IMR-90 (cell line): ENCODE data around the gene PKNOX1.
"Not testable (repeated sequence)": the region's sequence is repeated elsewhere in the genome, so short reads cannot be mapped to it uniquely, and the experiment has no call there.

ENCODE experiments used
- BHLHE40 ChIP-seq: fragments of 150-350 bp; IDR thresholded peaks from 2 replicates; pipeline ENCODE4 v1.6.1; 2016; ENCODE audit warnings: mild to moderate bottlenecking, low read depth, low read length
- CEBPB ChIP-seq: IDR thresholded peaks from 2 replicates; pipeline ENCODE4 v1.6.1; 2012; ENCODE audit warnings: low read depth, low read length, improper control_type of control experiment
- CHD1 ChIP-seq: IDR thresholded peaks from 2 replicates; pipeline ENCODE4 v1.6.1; 2012; ENCODE audit warnings: low read depth, low read length, improper control_type of control experiment
- CTCF ChIP-seq: conservative IDR thresholded peaks from 2 replicates; pipeline ENCODE4 v1.5.1; 2012; ENCODE audit warnings: mild to moderate bottlenecking, low read depth, low read length, improper control_type of control experiment
- FOS ChIP-seq: fragments of 150-350 bp; IDR thresholded peaks from 2 replicates; pipeline ENCODE4 v1.6.1; 2016; ENCODE audit warnings: low read depth, low read length
- MAFK ChIP-seq: IDR thresholded peaks from 2 replicates; pipeline ENCODE4 v1.6.1; 2012; ENCODE audit warnings: low read depth, low read length, improper control_type of control experiment
- MAZ ChIP-seq: IDR thresholded peaks from 2 replicates; pipeline ENCODE4 v1.6.1; 2012; ENCODE audit warnings: low read depth, mild to moderate bottlenecking, low read length, improper control_type of control experiment, moderate library complexity, borderline replicate concordance
- POLR2A ChIP-seq: IDR thresholded peaks from 2 replicates; pipeline ENCODE4 v1.6.1; 2012; ENCODE audit warnings: mild to moderate bottlenecking, low read depth, low read length
- RAD21 ChIP-seq: IDR thresholded peaks from 2 replicates; pipeline ENCODE4 v1.6.1; 2012; ENCODE audit warnings: low read length, improper control_type of control experiment
- SMC3 ChIP-seq: fragments of 150-350 bp; IDR thresholded peaks from 2 replicates; pipeline ENCODE4 v1.6.1; 2016; ENCODE audit warnings: low read depth, mild to moderate bottlenecking, antibody characterized with exemption, low read length, moderate library complexity
- TF ChIP-seq, protein P1 (sequence below): fragments of 150-350 bp; IDR thresholded peaks from 2 replicates; pipeline ENCODE4 v1.6.1; 2016; ENCODE audit warnings: low read depth, mild to moderate bottlenecking, low read length, moderate library complexity, borderline replicate concordance
- TF ChIP-seq, protein P2 (sequence below): fragments of 150-350 bp; IDR thresholded peaks from 2 replicates; pipeline ENCODE4 v1.6.1; 2017; ENCODE audit warnings: mild to moderate bottlenecking, antibody characterized with exemption, low read length, low read depth

- TF ChIP-seq SMC3, RAD21, CTCF, CHD1, POLR2A, FOS, MAFK, BHLHE40, CEBPB, MAZ: not testable (repeated sequence)
- TF ChIP-seq, protein P1, sequence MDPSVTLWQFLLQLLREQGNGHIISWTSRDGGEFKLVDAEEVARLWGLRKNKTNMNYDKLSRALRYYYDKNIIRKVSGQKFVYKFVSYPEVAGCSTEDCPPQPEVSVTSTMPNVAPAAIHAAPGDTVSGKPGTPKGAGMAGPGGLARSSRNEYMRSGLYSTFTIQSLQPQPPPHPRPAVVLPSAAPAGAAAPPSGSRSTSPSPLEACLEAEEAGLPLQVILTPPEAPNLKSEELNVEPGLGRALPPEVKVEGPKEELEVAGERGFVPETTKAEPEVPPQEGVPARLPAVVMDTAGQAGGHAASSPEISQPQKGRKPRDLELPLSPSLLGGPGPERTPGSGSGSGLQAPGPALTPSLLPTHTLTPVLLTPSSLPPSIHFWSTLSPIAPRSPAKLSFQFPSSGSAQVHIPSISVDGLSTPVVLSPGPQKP, result not testable (repeated sequence)
- TF ChIP-seq, protein P2, sequence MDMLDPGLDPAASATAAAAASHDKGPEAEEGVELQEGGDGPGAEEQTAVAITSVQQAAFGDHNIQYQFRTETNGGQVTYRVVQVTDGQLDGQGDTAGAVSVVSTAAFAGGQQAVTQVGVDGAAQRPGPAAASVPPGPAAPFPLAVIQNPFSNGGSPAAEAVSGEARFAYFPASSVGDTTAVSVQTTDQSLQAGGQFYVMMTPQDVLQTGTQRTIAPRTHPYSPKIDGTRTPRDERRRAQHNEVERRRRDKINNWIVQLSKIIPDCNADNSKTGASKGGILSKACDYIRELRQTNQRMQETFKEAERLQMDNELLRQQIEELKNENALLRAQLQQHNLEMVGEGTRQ, result not testable (repeated sequence)
Measured at GRCh38 chr21:42951193-42951592, 23.2 kb upstream of the PKNOX1 start.
